Osteoblast (primary cell): Measurements from ENCODE around the gene RREB1. TPM values are rescaled to one million over a fixed set of nuclear protein-coding genes. Genes with fewer than 3 reads are reported as not detected.

Experiments used
- DNase-seq: peaks from one replicate; pipeline ENCODE4 v3.0.0; 2011; ENCODE audit warnings: low spot score, mixed read lengths; ENCODE audit not compliant: insufficient read length; ENCODE audit errors: missing footprints
- H2AFZ ChIP-seq: 2 replicates; pipeline ENCODE4 v1.6.0; 2011; ENCODE audit warnings: mild to moderate bottlenecking, low read length
- H3K27ac ChIP-seq: 2 replicates; pipeline ENCODE4 v1.5.1; 2011; ENCODE audit warnings: mild to moderate bottlenecking, low read depth, low read length, moderate library complexity
- H3K27me3 ChIP-seq: 2 replicates; pipeline ENCODE4 v1.6.0; 2012; ENCODE audit warnings: mild to moderate bottlenecking, control low read depth, inconsistent platforms, low read length, moderate library complexity; ENCODE audit not compliant: insufficient read depth
- H3K36me3 ChIP-seq: 2 replicates; pipeline ENCODE4 v1.5.1; 2011; ENCODE audit warnings: mild to moderate bottlenecking, low read length, control low read depth, moderate library complexity; ENCODE audit not compliant: insufficient read depth
- H3K4me1 ChIP-seq: 2 replicates; pipeline ENCODE4 v1.5.1; 2011; ENCODE audit warnings: mild to moderate bottlenecking, low read length, control low read depth, moderate library complexity; ENCODE audit not compliant: insufficient read depth
- H3K4me2 ChIP-seq: 2 replicates; pipeline ENCODE4 v1.6.0; 2011; ENCODE audit warnings: mild to moderate bottlenecking, low read length; ENCODE audit not compliant: insufficient read depth
- H3K4me3 ChIP-seq: fragments of 200-600 bp; sonication (generic); 3 replicates; pipeline ENCODE4 v1.5.1; 2012; ENCODE audit warnings: mild to moderate bottlenecking, low read length, inconsistent platforms; ENCODE audit not compliant: insufficient read depth
- H3K79me2 ChIP-seq: 2 replicates; pipeline ENCODE4 v1.6.0; 2012; ENCODE audit warnings: mild to moderate bottlenecking, low read length, control low read depth, inconsistent platforms; ENCODE audit not compliant: insufficient read depth
- H3K9me3 ChIP-seq: 2 replicates; pipeline ENCODE4 v1.5.1; 2011; ENCODE audit warnings: low read depth, low read length, control low read depth
- H4K20me1 ChIP-seq: 2 replicates; pipeline ENCODE4 v1.6.0; 2012; ENCODE audit warnings: mild to moderate bottlenecking, low read length, control low read depth; ENCODE audit not compliant: insufficient read depth
- CTCF ChIP-seq: IDR thresholded peaks from 2 replicates; pipeline ENCODE4 v1.5.1; 2011; ENCODE audit warnings: mild to moderate bottlenecking, low read depth, low read length, moderate library complexity; ENCODE audit errors: extremely low read depth
- total RNA-seq: library from RNA; depleted of rRNA; stranded (reverse); fragments of >200 nt; gene quantifications from 2 replicates; pipeline ENCODE4 v1.2.3, GENCODE V29; 2012

Gene RREB1
- total RNA-seq, 1 donor: 29.3 TPM

- H2AFZ ChIP-seq: no peak overlapping the region
- H3K79me2 ChIP-seq: peaks cover 93% of the 10 kb centered on the region
- no peaks in the 10 kb centered on the region for H3K36me3 ChIP-seq
- H3K27me3 ChIP-seq: no peaks in the 10 kb centered on the region
- H3K4me1 ChIP-seq: peaks cover 55% of the 10 kb centered on the region
- no peak for TF ChIP-seq CTCF
- peaks cover 23% of the 10 kb centered on the region for H4K20me1 ChIP-seq
- DNase-seq: no peak
- H3K9me3 ChIP-seq: no peaks in the 10 kb centered on the region
- no peak overlapping the region for H3K4me3 ChIP-seq
- H3K27ac ChIP-seq: peak overlapping the region; percentile 90
- H3K4me2 ChIP-seq: no peak overlapping the region
Observed at GRCh38 chr6:7165002-7165889, 57.5 kb downstream of the RREB1 start.

GRCh38 chr6:7165890-7166267 lies 58.1 kb downstream of the RREB1 start:
- H3K4me1 ChIP-seq: peaks cover 55% of the 10 kb centered on the region
- H3K27me3 ChIP-seq: no peaks in the 10 kb centered on the region
- H3K4me3 ChIP-seq: no peak overlapping the region
- H3K79me2 ChIP-seq: peaks cover 93% of the 10 kb centered on the region
- H3K9me3 ChIP-seq: no peaks in the 10 kb centered on the region
- H3K36me3 ChIP-seq: no peaks in the 10 kb centered on the region
- peaks cover 24% of the 10 kb centered on the region for H4K20me1 ChIP-seq
- H3K27ac ChIP-seq: peak overlapping the region; percentile 90
- H2AFZ ChIP-seq: no peak overlapping the region
- no peak for DNase-seq
- H3K4me2 ChIP-seq: peak overlapping the region; percentile 28
- no peak for TF ChIP-seq CTCF

- Histone ChIP-seq H3K4me1 (peaks cover 55% of the 10 kb centered on the region), H3K27ac (peak overlapping the region; percentile 90)
- peak; percentile 91 for DNase-seq
Observed at GRCh38 chr6:7166410-7167293, 58.9 kb downstream of the RREB1 start.

More at GRCh38 chr6:7166410-7167293, 58.9 kb downstream of the RREB1 start:
- no peak overlapping the region for H2AFZ ChIP-seq
- H4K20me1 ChIP-seq: peaks cover 29% of the 10 kb centered on the region
- H3K27me3 ChIP-seq: no peaks in the 10 kb centered on the region
- H3K4me3 ChIP-seq: no peak overlapping the region
- no peaks in the 10 kb centered on the region for H3K9me3 ChIP-seq
- H3K79me2 ChIP-seq: peaks cover 93% of the 10 kb centered on the region
- no peaks in the 10 kb centered on the region for H3K36me3 ChIP-seq
- TF ChIP-seq CTCF: no peak
- peak overlapping the region; percentile 28 for H3K4me2 ChIP-seq
